GM19023 (cell line): ENCODE results near the gene CHD6.

Source experiments
- ATAC-seq: cut with Tn5 transposase; IDR thresholded peaks from one replicate; pipeline ENCODE4 v1.9.1; 2021; ENCODE audit warnings: mild to moderate bottlenecking, moderate library complexity; ENCODE audit not compliant: unreplicated experiment

Gene CHD6

GRCh38 chr20:41475503-41475902 lies 142.7 kb downstream of the CHD6 start:
- ATAC-seq = no peak

- no peak for ATAC-seq
Observed at GRCh38 chr20:41470362-41471095, 147.6 kb downstream of the CHD6 start.

DNA sequence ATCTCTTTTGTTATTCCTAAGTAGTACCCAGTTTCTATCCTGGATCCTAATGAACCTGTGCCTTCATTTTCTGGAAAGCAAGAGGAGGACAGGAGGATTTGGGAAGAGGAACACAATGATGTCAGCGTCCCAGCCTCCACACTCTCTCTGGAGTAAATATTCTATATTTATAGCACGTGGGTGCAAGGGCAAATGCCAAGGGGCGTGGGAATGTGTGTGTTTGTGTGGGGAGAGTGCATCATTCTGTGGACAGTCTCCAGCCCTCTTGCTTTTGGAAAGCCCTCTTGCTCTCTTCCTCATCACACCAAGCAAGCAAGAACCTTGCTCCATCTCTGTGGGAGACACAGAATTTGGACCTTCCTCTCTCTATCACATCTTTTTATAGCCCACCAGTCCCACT lies 148.3 kb downstream of the CHD6 start:
- no peak for ATAC-seq

GRCh38 chr20:41468994-41469600 lies 149.1 kb downstream of the CHD6 start:
- no peak for ATAC-seq

- ATAC-seq = no peak
Observed at GRCh38 chr20:41467690-41468089, 150.5 kb downstream of the CHD6 start.

DNA sequence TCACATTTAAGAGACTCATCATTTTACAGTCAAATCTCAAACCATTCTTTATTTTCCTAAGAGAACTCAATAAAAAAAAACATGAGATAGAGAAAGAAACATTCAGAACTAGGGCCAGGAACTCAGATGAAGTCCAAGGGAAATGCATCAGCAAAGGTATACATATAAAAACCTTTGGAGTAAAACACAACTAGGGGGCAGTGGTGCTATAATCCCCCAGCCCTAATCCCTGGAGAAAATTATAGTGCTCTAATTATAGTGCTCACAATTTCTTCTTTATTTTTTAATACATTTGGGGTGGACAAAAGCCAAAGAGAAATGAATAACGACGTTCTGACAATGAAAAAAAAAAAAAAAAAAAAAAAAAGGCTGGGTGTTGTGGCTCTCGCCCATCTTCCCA lies 151.0 kb downstream of the CHD6 start:
- no peak for ATAC-seq

GRCh38 chr20:41463567-41463966 lies 154.6 kb downstream of the CHD6 start:
- no peak for ATAC-seq

DNA sequence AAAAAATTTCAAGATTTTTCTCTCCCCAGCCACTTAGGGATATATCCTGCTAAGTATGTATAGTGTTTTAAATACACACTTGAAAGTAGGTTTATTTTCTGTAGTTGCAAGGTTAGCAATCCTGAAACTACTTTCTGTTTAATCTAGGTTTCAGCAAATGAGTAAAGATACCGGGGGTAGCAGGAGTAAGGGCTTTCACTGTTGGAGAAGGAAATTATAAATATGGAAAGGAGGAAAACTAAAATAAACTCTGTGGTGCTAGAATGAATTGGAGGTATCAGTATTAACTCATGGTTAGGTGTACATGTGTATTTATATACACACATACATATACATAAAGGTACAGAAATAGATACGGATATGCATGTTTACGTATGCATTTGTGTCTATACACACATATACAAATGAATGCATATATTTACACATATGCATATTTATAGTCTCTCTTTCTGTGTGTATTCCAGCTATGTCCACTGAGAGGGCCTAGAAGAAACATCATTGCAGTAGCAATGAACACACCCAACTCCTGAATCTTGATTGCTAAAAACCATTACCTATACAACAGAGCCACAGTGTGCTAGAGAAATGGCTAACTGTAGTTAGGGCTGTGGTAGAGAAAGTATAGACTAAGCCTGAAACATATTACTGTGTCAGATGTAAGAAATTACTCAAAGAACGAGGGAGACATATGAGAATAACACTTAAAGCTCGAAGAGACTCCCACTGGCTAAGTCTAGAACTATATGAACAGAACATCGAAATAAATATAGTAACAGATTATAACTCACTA lies 155.6 kb downstream of the CHD6 start:
- ATAC-seq = no peak

- ATAC-seq = no peak
Observed at GRCh38 chr20:41458761-41459160, 159.4 kb downstream of the CHD6 start.

DNA sequence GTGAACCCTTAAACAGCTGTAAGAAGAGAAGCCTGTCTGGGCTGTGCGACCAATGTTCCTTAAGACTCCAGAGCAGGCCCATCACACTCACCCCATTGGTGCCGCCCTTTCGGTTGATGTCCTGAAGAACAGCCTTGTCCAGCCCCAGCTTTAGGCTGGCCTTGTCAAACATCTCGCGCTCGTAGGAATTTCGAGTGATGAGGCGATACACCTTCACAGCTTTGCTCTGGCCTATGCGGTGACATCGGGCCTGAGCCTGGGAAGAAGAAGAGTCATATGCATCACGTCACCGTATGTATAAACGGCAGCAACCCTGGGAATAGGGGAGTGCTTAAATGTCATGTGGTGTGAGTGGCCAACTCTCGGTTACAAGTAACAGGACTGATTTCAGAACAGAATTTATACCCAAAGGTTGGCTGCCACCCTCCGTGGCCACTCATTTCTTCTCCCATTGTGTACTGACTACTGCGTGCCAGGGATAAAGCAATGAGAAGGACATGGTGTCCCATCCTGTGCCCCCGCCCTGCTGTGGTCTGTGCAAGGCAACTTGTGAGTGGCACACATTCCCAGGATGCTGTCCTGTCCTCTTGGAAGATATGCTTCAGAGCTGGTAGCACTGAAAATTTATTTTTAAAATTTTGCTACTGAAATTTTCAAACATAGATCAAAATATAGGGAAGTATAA lies 160.9 kb downstream of the CHD6 start:
- no peak for ATAC-seq

- no peak for ATAC-seq
Observed at GRCh38 chr20:41456351-41456750, 161.8 kb downstream of the CHD6 start.

GRCh38 chr20:41454250-41454649 lies 163.9 kb downstream of the CHD6 start:
- no peak for ATAC-seq

DNA sequence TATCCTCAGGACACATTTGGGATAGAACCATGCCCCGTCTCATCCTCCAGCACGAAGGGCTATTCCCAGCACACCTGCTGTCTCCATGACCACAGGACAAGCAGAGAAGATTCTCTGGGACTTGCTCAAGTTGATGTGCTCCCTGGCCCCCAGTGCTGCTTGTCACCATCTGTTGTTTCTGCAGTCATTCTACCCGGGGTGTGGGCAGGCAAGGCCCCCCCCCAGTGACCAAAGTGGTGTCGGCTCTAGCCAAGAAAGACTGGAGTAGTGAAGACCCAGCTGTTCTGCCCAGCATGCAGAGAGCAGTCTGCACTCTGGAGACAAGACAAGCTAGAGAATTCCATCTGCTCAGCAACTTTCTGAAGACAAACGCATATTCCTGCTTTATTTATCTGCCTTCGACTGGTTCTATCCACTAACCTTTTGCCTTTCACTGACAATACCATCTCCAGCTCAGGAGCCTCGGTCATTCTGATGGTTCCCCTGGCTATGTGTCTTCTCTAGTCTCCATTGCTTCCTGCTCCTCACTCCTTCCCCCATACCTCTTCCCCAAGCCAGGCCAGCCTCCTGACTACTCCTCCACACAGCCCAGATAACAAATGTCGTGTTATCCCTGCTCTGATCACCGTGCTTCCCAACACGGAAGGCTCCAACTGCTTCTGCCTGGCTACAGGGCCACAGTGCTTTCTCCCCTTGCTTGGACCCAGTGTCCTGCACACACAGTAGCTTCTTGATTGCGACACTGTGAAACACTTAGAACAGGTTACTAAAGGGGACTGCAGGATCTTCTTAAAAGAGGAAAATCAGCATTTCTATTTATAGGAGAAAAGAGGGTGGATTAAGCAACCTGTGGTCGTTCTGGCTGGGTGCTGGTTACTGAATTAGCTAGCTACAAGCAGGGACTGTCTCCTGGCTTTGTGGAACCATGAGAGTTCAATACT lies 164.9 kb downstream of the CHD6 start:
- no peak for ATAC-seq

- ATAC-seq = no peak
Observed at GRCh38 chr20:41452226-41452625, 166.0 kb downstream of the CHD6 start.

GRCh38 chr20:41447006-41447405 lies 171.2 kb downstream of the CHD6 start:
- no peak for ATAC-seq

DNA sequence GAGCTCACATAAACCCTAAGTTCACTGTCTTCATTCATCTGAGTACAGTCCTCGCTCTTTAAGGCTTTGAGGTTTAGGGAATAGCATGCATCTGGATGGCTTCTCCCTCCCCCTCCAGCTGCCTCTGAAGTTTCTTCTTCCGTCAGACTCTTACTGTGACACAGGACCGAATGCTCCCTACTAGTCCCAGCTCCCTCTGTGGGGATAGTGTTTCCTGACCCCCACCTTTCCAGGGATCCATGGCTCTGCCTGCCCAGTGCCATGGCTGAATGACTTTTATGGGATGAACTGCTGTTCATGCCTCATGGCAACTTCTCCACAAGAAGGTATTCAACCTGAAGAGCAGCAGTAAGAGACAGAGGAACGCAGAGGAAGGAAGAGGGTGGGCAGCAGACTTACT lies 171.7 kb downstream of the CHD6 start:
- no peak for ATAC-seq

GRCh38 chr20:41444821-41445220 lies 173.4 kb downstream of the CHD6 start:
- no peak for ATAC-seq

DNA sequence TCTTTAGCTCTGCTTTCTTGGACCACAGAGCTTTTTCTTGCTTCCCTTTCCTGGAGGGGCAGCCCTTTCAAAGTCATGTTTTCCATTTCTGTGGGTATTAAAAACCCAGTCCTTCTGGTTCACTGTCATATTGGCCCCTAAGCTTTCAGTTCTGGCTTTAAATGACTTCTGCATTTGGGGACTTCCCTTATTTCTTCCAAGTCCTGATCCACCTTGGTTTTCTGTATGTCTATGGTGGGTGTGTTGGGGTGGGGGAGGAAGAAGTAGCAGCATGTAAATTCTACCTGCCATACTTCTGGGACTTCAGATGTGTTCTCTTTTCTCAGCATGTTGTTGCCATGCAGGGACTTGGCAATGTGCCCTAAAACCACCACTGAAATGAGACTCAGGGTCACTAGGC lies 174.5 kb downstream of the CHD6 start:
- no peak for ATAC-seq

DNA sequence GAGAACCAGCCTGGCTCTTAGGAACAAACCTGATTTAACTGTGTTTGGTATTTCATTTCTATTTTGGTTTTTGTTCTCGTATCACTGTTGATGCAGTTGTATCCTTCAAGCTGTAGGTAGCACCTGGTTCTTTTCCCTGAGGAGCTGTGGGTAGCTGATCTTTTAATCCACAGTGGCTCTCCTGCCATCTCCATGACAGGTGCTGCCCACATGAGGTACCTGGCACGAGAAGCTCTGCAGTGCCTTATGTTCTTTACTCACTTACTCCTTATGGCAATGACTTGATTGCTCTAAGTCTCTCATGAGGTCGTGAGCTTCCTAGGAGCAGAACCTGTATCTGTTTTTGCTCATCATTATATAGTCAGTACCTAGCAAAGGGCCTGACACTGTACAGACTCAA lies 177.3 kb downstream of the CHD6 start:
- no peak for ATAC-seq

- no peak for ATAC-seq
Observed at GRCh38 chr20:41437836-41438235, 180.3 kb downstream of the CHD6 start.
